HT-29 (cell line): ENCODE measurements around the gene HOXA6. TPM values are rescaled to one million over a fixed set of nuclear protein-coding genes. Genes with fewer than 3 reads are reported as not detected.
A peak's percentile ranks its signal among the peaks of the same experiment; 100 is the strongest.

Source experiments
- DNase-seq: peaks from one replicate; pipeline ENCODE4 v3.0.0-alpha.2; 2015; ENCODE audit warnings: low spot score
- small RNA-seq: library from RNA; depleted of rRNA; stranded (forward); fragments of <200 nt; gene quantifications from one replicate; pipeline ENCODE3, GENCODE V24; 2014
- total RNA-seq: library from RNA; depleted of rRNA; stranded (reverse); fragments of >200 nt; shearing (Covaris generic); gene quantifications from 2 replicates; pipeline ENCODE4 v1.2.3, GENCODE V29; 2014; rRNA removed

The HOXA6 gene
- total RNA-seq, 1 experiment from 2014 or later, result 25.5 TPM

DNA sequence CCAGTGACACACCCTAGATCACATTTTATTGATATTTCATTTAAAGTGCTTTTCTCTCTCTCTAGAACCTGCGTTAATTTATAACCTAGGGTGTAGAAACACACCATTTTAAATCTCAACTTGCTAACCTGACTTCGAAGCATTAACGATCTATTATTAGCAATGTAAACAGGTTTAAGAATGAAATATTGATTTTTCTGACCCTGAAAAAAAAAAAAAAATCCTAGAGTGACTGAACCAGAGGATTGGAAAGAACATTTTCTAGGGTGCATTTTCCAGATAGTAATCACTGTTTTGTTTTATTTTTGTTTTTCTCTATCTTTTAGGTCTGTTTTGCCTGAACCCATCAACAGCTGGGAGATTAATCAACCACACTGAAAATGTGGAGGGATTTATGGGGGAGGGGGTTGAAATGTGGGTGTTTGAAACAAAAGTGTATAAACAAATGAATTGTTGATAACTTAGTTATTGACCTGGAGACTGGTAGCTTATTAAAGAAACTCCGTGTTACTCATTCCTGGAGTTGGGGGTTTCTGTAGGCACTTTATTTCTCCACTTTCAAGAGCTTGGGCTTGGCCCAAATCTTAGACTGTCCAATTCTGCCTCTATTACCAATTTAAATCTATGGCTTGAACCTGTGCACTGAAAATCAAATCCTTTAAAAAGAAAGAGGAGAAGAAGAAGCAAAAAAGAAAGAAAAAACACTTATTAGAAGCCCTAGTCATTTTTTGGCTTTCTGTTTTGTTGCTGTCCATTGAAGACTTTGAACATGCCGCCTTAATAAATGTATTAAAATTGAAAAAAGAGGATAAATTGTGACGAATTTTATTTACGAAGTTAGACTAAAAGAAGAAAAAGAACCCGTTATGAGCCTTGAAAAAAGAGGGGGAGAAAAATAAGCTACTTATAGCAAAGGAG, 47.9 kb downstream of the HOXA6 start:
- peak; percentile 33 for DNase-seq

DNA sequence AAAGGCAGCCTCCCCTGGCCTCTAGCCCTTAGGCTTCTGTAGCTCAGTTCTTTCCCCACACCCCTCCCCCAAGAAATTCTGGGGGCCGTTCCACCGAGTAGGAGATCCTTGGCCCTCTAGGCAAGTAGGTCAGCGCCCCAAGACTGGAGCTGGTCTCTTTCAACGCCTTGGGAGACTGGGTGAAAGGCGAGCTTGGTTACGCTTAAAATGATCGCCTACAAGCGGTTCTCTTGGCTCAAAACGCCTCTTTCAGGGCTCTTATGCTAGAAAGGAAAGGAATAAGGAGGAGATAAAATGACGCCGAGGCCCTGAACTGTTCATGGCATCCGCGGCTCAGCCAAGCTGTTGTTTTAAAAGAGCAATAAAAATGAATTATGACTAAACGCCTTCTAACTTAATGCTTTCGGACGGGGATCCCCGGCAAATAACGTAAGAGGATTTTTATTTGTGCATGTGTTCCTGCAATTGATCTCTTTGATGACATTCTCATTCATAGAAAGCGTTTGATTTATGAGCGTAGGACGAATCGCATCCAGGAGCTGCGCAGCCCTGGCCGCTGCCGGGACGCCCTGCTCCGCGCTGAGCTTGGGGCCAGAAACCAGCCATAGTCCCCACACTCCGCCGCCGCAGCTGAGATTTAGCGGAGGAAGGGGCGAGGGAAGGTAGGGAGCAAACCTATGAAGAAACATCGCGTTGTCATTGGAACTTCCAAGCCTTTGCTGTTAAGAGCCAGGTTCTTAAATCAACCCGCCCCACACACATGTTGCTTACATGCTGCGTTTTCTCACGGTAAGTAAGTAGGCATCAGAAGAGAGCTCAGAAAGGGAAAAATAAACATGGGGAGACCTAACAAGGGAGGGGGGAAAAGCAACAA, 48.8 kb downstream of the HOXA6 start:
- DNase-seq, result peak; percentile 89

DNA sequence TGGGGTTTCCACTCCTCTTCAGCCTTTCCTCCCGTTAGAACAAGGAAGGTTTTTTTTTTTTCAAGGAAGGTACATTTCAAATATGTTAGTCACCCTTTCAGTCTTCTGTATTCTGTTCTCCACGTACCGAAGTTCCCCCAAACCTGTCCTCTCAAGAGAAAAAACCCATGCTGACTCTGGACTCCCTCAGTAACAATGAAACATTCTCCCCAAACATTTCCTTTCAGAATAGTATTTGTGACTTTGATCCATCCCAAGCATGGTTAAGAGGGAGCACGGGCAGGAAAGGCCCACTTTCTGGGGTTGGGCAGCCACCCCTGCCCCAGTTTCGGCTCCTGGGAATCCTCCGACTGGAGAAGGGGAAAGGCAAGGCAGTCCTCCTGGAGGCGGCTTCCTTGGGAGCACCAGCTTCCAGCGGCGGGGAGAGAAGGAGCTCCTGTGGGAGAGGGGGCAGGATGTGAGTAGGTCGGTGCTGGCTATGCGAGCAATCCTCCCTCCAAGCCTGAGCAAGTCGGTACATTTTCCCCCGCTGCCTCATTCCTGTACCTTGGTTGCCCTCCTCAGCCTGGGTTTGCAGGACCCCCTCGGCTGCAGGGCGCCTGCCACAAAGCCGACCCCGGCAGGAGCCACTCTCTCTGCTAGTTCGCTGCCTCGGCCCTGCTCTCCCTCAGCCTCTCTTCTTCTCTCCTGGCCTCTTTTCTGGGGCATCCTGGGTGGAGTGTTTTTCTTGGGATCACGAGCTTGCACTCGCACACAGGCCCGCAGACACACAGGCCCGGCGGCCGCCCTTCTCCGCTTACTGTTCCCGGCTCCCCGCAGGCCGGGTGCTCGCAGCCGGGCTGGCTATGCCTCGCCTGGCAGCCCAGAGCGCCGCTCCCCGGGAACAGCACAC, 49.6 kb downstream of the HOXA6 start:
- DNase-seq, result no peak

DNA sequence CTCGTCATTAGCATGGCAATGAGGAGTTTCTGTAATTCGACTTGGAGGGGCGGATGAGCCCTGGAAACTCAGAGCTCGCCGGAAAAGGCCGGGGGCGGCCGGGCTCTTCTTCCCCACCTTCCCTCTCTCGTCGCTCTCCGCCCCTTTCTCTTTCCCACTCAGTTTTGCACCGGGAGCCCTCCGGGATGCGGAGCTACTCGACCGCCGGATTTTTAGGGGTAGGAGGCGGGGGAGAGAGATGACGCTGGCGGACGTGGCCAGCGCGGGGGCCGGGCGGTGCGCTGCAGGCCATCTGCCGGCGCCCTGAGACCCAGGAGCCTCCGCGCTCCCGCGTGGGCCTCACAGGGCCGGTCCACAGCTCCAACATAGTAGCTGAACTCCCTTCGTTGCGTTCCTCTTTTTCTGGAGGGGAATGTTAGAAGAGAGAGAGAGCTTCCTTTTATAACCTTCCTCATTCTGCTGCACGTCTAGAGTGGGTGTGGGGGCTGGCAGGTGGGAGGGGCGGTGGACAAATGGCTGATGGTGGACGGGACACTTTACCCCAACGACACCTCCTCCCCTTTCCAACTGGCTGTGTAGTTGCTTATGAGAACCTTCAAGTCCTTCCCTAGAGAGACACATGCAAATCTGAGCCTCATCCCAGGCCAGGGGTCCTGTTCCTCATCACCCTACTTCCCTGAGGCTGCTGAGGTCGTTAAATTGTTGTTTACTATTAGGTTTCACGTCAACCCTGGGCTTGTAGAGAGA, 50.6 kb downstream of the HOXA6 start:
- DNase-seq, result peak; percentile 47

DNA sequence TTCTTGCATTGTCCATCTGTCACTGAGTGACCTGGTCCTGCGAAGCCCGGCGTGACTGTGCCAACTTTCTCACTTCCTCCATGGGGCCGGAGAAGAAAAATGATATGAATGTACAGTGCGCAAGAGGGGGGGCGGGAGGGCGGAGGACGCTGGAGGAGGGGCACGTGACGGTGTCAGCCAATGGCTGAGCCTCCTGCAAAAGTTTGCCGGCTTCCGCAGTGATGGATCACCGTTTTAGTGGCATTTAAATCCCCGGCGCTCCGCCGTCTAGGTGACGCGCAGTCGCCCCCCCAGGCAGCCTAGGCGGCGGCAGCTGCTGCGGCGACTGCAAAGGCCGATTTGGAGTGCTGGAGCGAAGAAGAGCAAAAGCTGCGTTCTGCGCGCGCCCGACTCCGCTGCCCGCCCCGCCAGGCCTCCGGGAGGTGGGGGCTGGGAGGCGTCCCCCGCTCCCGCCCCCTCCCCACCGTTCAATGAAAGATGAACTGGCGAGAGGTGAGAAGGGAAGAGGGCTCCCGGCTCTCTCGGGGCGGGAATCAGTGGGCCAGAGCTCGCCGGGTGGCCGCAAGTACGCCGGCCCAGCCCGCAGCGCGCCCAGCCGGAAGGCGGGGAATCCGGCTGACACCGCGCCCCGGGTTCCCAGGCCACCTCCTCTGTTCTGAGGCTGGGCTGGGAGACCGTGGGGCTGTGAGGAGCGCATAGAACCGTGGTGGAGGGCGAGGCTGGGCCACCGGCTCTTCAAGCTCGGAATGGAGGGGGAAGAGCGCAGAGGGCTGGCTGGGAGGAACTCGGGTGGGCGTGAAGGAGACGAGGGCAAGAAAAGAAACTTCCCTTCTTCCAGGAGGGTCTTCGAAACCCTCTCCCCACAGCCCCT, 51.4 kb downstream of the HOXA6 start, which contains the start of gene HOXA1:
Gene HOXA1, minus strand, starts transcription at position 104 of the 871 bp plus-strand sequence. Its CDS starts 88 bp downstream, at position 16.
- peak; percentile 87 for DNase-seq

Small RNAs within 50 kb of the gene (small RNA-seq; reads per million reads assigned to genes)
- gene AC004080.5 (not detected), gene RF01977 (not detected), gene RF02140 (not detected), gene RF02141 (not detected)

Other genes starting within 250 kb of the HOXA6 start
- 2.0 and 3.9 TPM in 2 replicates for gene HOXA1, start 51.8 kb downstream of the HOXA6 start, total RNA-seq
- 6.6 and 7.3 TPM in 2 replicates for gene HOXA2, start 45.1 kb downstream of the HOXA6 start, total RNA-seq
- gene HOXA4, start 17.0 kb downstream of the HOXA6 start, total RNA-seq, result 2.2 and 3.7 TPM in 2 replicates
- 22.1 and 29.3 TPM in 2 replicates for gene HOXA5, start 4.1 kb downstream of the HOXA6 start, total RNA-seq
- gene HOXA3, start 4.8 kb upstream of the HOXA6 start, total RNA-seq, result 27.8 and 29.0 TPM in 2 replicates
- 5.6 and 10.7 TPM in 2 replicates for gene HOXA7, start 8.9 kb upstream of the HOXA6 start, total RNA-seq
- 96.1 and 99.2 TPM in 2 replicates for gene HOXA9, start 17.8 kb upstream of the HOXA6 start, total RNA-seq
- gene HOXA10, start 26.5 kb upstream of the HOXA6 start, total RNA-seq, result 78.9 and 86.4 TPM in 2 replicates
- gene HOXA11, start 37.5 kb upstream of the HOXA6 start, total RNA-seq, result 67.7 and 74.3 TPM in 2 replicates
- 19.8 and 22.2 TPM in 2 replicates for gene HOXA13, start 52.3 kb upstream of the HOXA6 start, total RNA-seq
- gene EVX1, start 95.0 kb upstream of the HOXA6 start, total RNA-seq, result 0.31 TPM in 1 of 2 replicates, not detected in the other